ENCODE measurements around the gene ZNF785.

DNA sequence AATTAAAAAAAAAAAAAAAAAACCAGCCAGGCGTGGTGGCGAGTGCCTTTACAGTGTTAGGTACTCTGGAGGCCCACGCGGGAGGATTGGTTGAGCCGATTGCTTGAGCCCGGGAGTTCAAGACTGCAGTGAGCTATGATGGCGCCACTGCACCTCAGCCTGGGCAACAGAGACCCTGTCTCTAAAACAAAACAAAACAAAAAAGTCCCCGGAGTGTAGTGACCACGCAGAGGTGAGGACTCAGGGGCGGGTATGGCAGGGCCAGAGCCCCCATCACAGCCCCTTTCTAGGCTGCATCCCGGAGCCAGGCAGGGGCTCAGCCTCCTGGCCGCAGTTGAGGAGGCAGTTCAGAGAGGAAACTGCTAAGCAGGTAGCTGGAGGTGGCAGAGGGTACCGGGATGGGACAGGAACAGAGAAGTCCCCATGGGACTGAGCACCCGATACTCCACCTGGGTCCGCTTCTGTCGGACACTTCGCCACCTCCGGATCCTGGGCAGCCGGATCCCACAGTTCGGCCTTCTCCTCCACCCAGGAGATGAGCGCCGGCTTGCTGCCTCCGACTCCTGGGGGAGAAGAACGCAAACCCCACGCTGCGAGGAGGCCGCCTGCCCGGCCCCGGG is 51.6 kb downstream of the ZNF785 start:
- TF ChIP-seq, protein P1, sequence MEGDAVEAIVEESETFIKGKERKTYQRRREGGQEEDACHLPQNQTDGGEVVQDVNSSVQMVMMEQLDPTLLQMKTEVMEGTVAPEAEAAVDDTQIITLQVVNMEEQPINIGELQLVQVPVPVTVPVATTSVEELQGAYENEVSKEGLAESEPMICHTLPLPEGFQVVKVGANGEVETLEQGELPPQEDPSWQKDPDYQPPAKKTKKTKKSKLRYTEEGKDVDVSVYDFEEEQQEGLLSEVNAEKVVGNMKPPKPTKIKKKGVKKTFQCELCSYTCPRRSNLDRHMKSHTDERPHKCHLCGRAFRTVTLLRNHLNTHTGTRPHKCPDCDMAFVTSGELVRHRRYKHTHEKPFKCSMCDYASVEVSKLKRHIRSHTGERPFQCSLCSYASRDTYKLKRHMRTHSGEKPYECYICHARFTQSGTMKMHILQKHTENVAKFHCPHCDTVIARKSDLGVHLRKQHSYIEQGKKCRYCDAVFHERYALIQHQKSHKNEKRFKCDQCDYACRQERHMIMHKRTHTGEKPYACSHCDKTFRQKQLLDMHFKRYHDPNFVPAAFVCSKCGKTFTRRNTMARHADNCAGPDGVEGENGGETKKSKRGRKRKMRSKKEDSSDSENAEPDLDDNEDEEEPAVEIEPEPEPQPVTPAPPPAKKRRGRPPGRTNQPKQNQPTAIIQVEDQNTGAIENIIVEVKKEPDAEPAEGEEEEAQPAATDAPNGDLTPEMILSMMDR (IDR thresholded peaks at IDR 0.05): no peak
- TF ChIP-seq POLR2A (IDR thresholded peaks at IDR 0.05): no peak

Data from lower leg skin (tissue), 3 donors.